Epidermal melanocyte (primary cell): Measurements from ENCODE around the gene MAOB.
A peak's percentile ranks its signal among the peaks of the same experiment; 100 is the strongest.
"Not testable (repeated sequence)": the region's sequence is repeated elsewhere in the genome, so short reads cannot be mapped to it uniquely, and the experiment has no call there.

Experiments used
- DNase-seq: peaks from one replicate; pipeline ENCODE4 v3.0.0; 2011; ENCODE audit warnings: low spot score; ENCODE audit not compliant: insufficient read length

The MAOB gene

GRCh38 chrX:43758044-43758443 lies 124.2 kb downstream of the MAOB start:
- DNase-seq, result no peak

DNA sequence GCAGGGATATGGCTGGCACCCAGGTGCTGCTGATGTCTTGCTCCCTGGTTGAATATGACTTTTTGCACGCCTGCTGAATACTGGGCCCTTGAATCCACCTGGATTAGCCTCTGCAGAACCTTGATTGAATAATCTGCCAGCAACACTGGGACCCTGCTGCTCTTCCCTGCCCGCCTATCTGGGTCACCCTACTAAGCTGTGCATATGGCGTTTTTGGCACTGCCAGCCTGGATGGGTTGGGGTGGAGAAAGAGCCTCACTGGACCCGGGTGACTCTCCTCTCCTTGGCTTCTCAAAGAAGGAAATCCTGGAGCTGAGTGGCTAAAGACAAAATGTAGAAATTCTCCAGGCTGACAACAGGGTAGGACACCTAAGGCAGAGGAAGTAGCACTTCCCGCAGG lies 126.2 kb downstream of the MAOB start:
- DNase-seq, result no peak

DNA sequence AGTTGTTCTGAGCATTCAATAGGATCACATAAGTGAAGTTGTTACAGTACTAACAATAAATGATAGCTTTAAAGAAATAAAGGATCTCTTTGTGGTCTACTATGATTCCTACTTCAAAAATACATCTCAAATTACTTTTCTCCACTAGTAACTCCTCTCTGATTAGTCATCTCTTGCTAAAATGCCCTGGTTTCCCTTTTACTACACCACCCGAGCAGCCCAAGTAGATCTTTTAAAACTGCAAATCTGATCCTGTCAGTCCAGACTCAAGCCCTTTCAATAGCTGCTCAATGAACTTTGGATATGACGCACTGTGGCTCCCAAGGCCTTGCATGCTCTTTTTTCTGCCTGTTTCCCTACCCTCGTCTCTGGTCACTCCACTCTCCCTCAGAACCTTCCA lies 128.6 kb downstream of the MAOB start:
- no peak for DNase-seq

DNA sequence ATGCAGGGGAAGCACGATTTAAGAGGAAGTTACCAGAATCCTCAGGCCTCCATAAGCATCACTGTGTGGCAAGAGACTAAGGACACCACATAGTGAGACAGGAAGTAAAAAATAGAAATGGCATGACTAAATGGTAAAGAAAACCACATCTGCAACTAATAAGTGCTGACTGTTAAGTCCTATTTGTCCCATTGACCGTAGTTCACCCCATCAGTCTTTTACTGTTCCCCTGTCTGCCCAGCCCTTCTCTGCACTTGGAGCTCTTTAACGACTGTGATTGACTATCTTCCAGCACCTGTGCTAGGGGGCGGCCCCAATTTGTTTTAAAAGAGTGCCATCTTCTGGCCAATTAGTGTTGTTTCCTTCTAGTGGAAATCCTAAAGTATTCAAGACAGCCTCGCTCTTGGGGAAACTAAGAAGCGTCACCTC lies 132.0 kb downstream of the MAOB start:
- peak; percentile 22 for DNase-seq

DNA sequence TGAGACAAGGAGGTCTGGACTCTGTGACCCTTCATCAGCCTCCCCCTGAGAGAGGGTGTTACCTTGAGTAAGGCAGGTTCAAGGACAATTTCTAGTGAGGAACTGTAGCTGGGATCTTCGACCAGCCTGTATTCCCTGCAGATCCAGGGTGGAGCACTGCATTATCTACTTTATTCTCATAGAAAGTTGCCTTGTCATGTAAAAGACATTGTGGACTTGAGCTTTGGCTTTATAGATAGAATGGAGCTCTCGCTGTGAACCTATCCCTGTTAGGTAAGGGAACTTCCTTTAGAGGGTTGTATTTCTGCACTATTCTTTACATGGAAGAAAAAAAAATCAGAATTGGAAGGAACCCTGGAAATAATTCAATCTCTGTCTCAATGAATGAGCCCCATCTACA lies 134.8 kb downstream of the MAOB start:
- no peak for DNase-seq

- no peak for DNase-seq
Observed at GRCh38 chrX:43745938-43746721, 136.1 kb downstream of the MAOB start.

GRCh38 chrX:43744284-43744683 lies 138.0 kb downstream of the MAOB start:
- no peak for DNase-seq

GRCh38 chrX:43743100-43743822 lies 139.0 kb downstream of the MAOB start:
- no peak for DNase-seq

GRCh38 chrX:43741843-43742573 lies 140.2 kb downstream of the MAOB start:
- DNase-seq, result no peak

GRCh38 chrX:43735957-43736356 lies 146.3 kb downstream of the MAOB start:
- DNase-seq, result no peak

GRCh38 chrX:43735534-43735933 lies 146.7 kb downstream of the MAOB start:
- no peak for DNase-seq

DNA sequence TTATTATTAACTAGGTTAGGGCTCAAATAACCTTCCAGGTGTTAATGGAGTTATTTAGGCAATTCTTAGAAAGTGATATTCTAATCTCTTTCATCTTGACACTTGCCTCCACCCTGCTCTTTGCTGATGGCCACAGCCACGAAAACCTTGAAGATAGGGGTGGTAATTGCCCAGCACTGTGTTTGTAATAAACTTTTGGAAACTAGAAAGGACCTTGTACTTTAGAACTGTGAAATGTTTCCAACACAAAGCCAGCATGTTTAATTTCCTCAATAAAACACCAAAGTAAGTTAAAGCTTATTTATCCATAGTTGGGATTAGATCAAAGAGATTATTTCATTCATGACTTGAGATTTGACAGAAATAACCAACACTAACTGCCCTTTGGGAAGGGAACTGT lies 147.8 kb downstream of the MAOB start:
- DNase-seq, result no peak

- DNase-seq, result no peak
Observed at GRCh38 chrX:43733699-43734098, 148.6 kb downstream of the MAOB start.

DNA sequence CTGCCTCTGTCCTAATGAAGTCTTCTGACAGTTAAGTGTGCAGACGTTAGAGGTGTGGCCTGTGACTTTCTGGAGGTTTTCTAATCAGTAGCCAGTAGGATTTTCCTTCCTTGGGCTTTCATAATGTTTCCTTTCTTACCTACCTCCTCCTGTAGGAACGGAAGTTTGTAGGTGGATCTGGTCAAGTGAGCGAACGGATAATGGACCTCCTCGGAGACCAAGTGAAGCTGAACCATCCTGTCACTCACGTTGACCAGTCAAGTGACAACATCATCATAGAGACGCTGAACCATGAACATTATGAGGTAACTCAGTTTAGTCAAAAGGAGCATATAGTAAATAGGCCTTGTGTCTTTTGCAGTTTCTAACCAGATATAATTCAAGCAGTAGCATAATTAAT lies 151.2 kb downstream of the MAOB start:
- DNase-seq, result no peak

DNA sequence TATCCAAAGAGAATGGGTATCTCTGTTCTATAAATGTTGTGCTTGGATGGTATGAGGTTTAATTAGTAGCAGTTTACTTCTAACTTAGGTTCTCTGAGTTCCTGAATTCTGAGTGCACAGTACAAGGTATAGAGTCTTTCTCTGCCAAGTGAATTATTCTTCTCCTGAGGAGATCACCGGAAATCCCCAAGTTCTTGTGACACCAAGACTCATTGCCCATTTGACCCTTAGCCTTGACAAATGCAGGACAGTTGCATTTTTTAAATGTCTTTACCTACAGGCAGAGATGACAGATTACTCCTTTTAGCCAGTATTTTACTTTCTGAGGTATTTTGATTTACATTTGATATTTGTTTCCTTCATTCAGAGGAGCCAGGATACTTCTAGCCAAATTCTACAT lies 153.3 kb downstream of the MAOB start:
- no peak for DNase-seq

DNA sequence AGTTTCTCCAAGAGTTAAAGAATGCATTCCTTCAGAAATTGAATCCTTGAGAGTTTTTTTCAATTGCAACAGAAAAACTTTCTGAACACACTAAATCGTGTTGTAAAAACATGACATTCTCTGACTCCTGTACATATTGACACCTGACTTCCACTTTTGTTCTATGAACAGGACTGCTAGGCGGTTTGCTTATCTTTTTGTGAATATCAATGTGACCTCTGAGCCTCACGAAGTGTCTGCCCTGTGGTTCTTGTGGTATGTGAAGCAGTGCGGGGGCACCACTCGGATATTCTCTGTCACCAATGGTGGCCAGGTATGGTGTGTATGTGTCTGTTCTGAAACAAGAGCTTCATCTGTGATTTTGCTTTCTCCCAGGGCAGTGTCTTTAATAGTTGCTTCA lies 154.2 kb downstream of the MAOB start:
- no peak for DNase-seq

- DNase-seq, result not testable (repeated sequence)
Observed at GRCh38 chrX:43727254-43727653, 155.0 kb downstream of the MAOB start.

GRCh38 chrX:43725227-43725626 lies 157.0 kb downstream of the MAOB start:
- DNase-seq, result not testable (repeated sequence)

- DNase-seq, result no peak
Observed at GRCh38 chrX:43720961-43721360, 161.3 kb downstream of the MAOB start.

DNA sequence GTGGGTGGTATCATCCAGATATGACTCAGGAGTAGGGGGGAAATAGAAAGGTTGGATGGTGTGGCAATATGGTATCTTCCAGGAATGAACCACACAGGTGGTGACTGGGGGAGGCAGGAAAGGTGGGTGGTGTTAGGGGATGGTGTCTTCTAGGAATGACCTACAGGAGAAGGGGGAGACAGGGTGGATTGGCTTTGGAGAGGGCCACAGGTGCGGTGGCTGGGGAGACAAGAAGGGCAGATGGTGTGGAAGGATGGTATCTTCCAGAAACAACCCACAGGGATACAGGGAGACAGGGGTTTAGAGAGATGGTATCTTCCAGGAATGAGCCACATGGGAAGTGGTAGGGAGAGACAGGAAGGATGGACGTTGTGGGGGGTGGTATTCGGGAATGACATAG lies 162.2 kb downstream of the MAOB start:
- no peak for DNase-seq

- no peak for DNase-seq
Observed at GRCh38 chrX:43718956-43719355, 163.3 kb downstream of the MAOB start.

DNA sequence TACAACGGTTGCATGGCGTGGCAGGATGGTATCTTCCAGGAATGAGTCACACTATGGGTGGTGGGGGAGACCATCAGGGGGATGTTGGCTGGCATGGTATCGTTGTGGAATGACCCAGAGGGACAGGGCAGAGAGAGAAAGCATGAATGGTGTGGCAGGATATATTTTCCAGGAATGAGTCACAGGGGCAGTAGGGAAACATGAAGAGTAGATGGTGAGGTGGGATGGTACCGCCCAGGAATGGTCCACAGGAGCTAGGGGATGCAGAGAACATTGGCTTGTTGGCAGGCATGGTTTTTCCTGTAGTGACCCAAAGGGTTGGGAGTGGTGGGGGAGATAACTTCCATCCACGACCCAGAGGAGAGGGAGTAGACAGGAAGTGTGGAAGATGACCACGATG lies 163.7 kb downstream of the MAOB start:
- DNase-seq, result no peak
